Activated CD4-positive, alpha-beta T cell treated with anti-CD3 and anti-CD28 coated beads for 48 hours (primary cell): ENCODE data around the gene TRPM8.
"Not testable (repeated sequence)": the region's sequence is repeated elsewhere in the genome, so short reads cannot be mapped to it uniquely, and the experiment has no call there.

Experiments used
- DNase-seq: peaks from one replicate; pipeline ENCODE4 v3.0.0-alpha.2; 2020

The TRPM8 gene

GRCh38 chr2:233938676-233939370 is 21.6 kb downstream of the TRPM8 start:
- peak; percentile 11 for DNase-seq

- no peak for DNase-seq
These were observed 23.5 kb downstream of the TRPM8 start for GRCh38 chr2:233940376-233941276.

- no peak for DNase-seq
These were observed 25.6 kb downstream of the TRPM8 start for GRCh38 chr2:233942731-233943130.

GRCh38 chr2:233944269-233944668 is 27.1 kb downstream of the TRPM8 start:
- DNase-seq, result no peak

GRCh38 chr2:233944722-233945121 is 27.5 kb downstream of the TRPM8 start:
- no peak for DNase-seq

GRCh38 chr2:233945146-233945545 is 28.0 kb downstream of the TRPM8 start:
- DNase-seq, result no peak

GRCh38 chr2:233950078-233950825 is 33.1 kb downstream of the TRPM8 start:
- DNase-seq, result no peak

GRCh38 chr2:233952335-233952734 is 35.2 kb downstream of the TRPM8 start:
- no peak for DNase-seq

- no peak for DNase-seq
These were observed 36.1 kb downstream of the TRPM8 start for GRCh38 chr2:233953087-233953801.

- no peak for DNase-seq
These were observed 43.0 kb downstream of the TRPM8 start for GRCh38 chr2:233960203-233960602.

GRCh38 chr2:233961905-233962304 is 44.7 kb downstream of the TRPM8 start:
- DNase-seq, result no peak

GRCh38 chr2:233964581-233964980 is 47.4 kb downstream of the TRPM8 start:
- no peak for DNase-seq

- no peak for DNase-seq
These were observed 47.9 kb downstream of the TRPM8 start for GRCh38 chr2:233965032-233965603.

- DNase-seq, result not testable (repeated sequence)
These were observed 48.5 kb downstream of the TRPM8 start for GRCh38 chr2:233965646-233966045.

- no peak for DNase-seq
These were observed 49.2 kb downstream of the TRPM8 start for GRCh38 chr2:233966388-233966787.

- no peak for DNase-seq
These were observed 50.0 kb downstream of the TRPM8 start for GRCh38 chr2:233967164-233967563.

GRCh38 chr2:233968556-233968955 is 51.4 kb downstream of the TRPM8 start:
- no peak for DNase-seq

GRCh38 chr2:233972460-233972859 is 55.3 kb downstream of the TRPM8 start:
- not testable (repeated sequence) for DNase-seq

GRCh38 chr2:233972941-233973575 is 55.9 kb downstream of the TRPM8 start:
- no peak for DNase-seq

- no peak for DNase-seq
These were observed 56.6 kb downstream of the TRPM8 start for GRCh38 chr2:233973786-233974185.

- peak; percentile 42 for DNase-seq
These were observed 57.4 kb downstream of the TRPM8 start for GRCh38 chr2:233974530-233975071.

- DNase-seq, result no peak
These were observed 58.9 kb downstream of the TRPM8 start for GRCh38 chr2:233976087-233976486.
